NK-92 treated with Interleukin-12 subunit alpha and Interleukin-12 subunit beta, amount 100 ng/mL, for 24 hours (cell line): ENCODE data around the gene TNS1.

Source experiments
- DNase-seq: peaks from one replicate; lab custom pipeline; 2025; lab: John Stamatoyannopoulos, UW

TNS1 gene

GRCh38 chr2:217897816-217898806 is 104.7 kb downstream of the TNS1 start:
- no peak for DNase-seq

GRCh38 chr2:217897091-217897715 is 105.6 kb downstream of the TNS1 start:
- DNase-seq = no peak

DNA sequence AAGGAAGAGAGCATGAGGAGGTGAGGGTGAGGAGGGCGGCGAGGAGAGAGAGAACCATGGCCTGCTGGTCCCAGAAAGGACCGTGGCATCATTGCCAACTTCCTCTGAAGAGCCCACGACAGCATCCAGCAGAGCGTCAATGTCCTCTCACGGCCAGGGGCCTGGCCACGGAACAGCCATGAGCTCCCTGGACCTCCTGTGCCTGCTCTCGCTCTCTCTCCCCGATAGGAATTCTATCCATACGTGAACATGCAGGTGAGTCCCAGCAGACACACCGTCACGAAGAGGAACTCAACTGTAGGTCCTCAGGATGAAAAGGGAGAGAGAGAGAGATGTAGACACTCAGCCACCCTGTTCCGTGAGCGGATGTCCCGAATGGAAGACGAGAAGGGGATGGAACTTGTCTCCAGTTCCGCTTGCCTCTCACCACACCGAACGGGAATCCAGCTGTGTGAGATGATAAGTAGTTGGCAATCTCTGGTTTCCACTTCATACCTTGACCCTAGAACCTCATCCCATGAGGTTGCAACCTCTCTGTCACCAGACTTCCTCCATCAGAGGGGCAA is 107.6 kb downstream of the TNS1 start:
- DNase-seq = no peak

DNA sequence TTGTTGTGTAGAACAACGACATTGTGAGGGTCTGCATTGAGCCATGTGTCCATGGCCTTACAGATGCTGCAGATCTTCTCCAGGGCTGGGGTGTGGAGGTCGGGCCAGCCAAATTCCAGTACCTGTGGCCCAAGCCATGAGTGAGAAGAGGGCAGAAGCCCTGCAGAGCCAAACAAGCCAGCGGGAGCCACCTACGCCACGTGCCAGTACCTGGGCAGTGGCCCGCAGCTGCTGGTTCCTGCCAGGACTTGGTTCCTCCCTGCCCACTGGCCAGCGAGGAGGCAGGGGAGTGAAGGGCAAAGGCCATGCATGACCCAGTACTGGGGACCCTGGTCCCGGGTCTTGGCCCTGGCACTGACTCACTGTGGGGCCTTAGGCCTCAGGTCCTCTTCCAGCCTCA is 109.4 kb downstream of the TNS1 start:
- no peak for DNase-seq

DNA sequence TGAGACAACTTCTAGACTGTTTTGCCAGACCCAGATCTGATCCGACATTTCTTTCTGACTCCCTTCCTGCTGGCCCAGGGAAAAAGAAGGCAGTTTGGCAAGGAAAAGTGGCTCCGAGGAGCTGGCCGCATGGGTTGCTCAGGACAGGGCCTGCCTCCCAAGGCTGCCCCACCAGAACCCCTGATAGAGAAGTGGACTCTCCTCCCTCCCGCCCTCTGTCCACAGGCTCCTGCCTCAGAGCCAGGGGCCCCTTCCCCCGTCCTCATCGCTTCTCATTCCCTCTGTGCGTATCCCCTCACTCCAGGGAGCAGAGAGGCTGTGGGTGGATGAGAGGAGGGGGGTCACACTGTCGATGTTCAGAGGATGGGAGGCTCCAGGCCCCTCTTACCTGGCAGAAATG is 110.2 kb downstream of the TNS1 start:
- no peak for DNase-seq

DNA sequence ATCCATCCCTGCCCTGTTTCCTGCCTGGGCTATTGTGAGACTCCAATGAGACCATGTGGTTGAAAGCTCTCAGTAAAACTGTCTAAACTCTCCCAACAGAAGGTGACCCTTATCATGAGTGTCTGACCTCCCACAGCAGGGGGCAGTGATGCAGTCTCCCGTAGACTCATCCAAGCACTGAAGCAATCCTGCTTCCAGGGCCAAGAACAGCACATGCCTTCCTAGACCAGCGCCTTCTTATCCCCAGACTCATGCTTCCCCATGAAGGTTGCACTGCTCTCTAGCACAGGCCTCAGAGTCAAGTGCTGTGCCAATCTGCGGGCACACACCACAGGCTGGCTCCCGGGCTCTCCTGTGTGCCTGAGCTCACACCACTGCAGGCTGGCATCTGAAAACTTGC is 112.3 kb downstream of the TNS1 start:
- DNase-seq = no peak

GRCh38 chr2:217889656-217890055 is 113.1 kb downstream of the TNS1 start:
- DNase-seq = no peak

DNA sequence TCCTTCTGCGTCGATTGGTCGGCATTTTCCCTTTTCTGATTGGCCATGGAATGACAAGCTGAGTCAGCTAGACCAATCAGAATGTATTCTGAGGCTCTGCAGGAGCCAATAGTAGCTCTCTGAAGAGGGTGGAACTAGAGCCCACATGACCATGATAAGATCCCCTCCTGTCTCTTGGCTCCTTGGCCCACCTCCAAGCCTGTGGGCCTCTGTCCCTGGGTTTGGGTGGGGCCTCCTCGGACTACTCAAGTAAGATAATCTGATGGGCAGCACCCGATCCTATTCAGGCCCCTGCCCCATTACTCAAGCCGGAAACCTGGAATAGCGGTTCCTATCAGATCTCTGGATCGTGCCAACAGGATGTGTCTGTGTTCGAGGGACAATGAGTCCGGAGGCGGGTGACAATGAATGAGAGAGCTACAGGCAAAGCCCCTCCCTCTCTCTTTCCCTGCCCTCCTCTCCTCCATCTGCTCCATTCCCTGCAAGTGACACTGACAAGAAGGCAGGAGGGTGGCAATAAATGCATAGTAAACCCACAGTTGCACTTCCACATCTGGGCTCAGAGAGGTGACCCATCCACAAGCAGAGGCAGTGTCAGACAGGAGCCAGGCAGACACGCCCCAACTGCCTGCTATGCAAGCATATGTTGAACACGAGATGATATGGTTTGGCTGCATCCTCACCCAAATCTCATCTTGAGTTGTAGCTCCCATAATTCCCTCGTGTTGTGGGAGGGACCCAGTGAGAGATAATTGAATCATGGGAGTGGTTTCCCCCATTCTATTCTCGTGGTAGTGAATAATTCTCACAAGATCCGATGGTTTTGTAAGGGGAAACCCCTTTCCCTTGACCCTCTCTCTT is 114.7 kb downstream of the TNS1 start:
- no peak for DNase-seq

DNA sequence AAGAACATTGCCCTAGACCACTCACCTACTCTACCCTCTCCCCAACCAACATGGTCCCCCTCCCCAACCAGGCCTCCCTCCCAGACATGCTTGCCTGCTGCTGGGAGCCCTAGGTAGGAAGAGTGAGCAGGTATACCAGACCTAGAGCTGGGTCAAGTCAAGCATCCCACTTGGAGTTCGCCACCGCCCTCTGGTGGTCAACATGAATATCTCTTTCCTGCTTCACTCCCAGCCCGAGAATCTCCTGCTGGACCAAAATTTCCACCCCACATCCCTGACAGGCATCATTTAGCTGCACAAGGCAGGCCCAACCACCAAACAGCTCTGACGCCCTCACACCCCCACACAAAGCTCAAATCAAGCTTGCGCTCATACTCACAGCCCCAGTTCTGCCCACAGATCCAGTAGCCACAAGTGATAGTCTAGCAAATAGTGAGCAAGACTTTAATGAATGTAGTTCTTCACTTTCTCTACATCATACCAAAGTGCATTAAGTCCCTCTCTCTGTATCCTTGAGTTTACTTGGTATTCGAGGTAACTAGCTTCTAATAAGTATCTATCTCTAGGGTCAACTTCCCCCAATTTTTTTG is 116.0 kb downstream of the TNS1 start:
- DNase-seq = peak; percentile 35

DNA sequence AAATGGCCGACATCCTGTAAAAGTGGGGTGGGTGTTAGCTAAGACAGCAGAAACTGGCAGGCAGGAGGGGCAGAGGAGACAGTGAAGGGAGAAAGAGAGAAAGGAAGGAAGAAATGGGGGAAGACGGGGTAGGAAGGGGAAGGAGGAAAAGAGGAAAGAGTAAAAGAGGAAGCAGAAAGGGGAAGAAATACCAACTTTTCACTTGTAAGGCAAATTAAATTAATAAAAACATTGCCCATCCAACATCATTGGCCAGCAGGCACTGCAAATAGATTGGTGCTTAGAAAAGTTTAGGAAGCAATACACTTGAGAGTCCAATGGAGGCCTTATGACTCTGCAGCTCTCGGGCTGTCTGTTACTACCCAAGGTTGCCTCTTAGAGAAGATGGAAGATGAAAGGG is 116.7 kb downstream of the TNS1 start:
- DNase-seq = no peak

DNA sequence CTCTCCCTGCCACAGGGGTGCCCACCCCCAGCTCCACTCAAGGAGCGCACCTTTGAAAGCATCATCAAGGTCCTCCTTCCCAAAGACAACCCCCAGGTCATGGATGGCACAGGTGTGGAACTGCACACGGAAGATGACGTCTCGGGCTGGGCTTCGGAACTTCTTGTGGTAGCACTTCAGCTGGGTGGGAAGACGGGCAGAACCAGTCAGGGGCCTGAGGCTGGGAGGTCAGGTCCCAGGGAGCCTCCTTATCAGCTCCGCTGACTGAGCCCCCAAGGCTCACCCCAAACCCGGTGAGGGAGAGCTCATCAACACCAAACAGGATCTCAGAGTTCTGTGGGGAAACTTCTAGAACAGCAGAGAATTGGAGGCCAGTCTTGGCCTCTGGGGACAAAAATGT is 117.8 kb downstream of the TNS1 start:
- DNase-seq = no peak

GRCh38 chr2:217880891-217881290 is 121.9 kb downstream of the TNS1 start:
- no peak for DNase-seq

DNA sequence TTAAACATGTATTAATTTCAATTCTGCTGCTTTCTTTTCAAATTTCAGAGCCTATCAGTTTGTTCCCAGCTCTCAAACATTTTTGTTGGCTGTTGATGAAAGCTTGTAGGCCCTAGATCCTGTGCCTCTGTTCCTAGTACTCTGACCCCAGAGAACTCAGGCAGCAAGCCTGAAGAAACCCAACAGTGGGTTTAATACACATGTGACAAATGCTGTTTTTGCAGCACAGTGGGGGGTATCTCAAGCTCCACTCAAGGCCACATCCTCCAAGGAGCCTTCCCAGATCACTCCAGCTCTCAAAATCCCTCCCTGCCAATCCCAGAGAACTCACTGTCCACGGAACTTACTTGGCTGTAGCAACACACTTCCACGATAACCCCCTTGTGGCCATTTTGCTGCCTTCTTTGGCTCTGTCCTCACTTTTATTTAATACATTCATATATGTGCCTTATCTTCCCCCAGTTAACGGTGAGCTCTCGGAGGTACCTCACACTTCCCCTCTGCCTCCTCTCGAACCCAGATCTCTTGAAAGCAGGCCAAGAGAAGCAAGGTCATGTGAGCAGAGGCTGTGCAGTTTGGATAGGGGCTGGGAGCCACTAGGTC is 122.4 kb downstream of the TNS1 start:
- no peak for DNase-seq

DNA sequence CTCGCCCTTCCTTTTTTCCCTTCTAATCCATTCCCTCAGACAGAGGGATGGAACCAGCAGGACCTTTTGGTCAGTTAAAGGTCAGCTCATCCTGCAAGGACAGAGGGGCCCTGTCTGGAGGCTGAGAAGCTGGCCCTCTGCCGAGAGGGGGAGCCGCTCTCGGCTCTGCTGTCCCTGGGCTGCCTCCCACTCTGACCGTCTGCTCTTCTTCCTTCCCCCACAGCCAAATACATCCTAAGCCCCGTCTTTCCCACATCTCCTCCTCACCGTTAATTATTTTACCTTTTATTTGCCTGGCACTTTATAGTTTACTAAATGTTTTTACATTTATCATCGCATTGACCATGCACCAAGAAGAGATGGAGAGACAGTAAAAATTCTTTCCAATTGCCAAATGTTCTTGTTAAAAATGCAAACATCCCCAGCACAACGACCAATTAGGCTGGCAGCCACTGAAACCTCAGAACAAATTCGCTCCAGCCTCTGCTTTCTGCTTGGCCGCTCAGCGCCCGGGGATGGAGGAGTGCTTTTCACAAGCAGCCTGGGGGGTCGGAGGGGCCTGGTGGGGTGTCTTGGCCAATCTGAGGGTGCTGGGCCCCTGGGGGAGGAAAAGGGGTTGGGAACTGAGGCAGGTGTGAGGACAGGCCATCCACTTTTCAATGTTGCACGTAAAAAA is 123.7 kb downstream of the TNS1 start:
- no peak for DNase-seq

GRCh38 chr2:217877866-217878265 is 124.9 kb downstream of the TNS1 start:
- DNase-seq = no peak

GRCh38 chr2:217876253-217876570 is 126.6 kb downstream of the TNS1 start:
- DNase-seq = no peak

GRCh38 chr2:217875556-217876252 is 127.1 kb downstream of the TNS1 start:
- DNase-seq = no peak

DNA sequence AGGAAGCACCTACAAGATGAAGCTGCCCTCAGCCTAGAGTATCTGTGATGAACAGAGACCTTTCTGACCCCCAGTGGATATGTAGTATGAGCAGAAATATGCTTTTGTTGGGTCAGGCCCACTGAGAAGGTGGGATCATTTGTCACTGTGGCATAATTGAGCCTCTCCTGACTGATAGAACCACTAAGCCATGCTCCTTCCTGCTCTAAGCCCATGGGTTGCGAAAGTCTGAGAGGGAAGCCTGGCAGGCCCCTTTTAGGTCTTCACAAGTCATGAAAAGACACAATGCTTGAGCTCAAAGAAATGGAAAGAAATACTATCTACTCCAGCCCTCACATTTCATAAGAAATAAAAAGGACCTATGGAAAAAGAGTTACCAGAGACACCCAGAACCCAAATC is 127.7 kb downstream of the TNS1 start:
- DNase-seq = no peak

DNA sequence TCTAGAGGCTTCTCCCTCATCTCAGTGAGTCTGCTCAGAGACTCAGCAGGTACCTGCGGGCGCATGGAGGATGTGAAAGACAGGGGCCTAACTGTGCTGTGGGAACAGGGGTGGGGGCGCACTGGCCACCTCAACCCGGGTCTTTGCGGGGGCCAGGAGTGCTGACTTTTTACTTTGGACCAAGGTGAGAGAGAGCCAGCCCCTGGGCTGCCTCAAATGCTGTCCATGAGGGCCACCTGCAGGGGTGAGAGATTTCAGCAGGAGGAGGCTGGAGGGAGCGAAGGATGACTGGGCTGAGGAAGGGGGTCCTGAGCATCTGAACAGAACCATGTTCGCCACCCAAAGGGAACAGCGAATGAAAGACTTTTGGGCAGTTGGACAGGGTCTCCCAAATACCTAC is 129.4 kb downstream of the TNS1 start:
- DNase-seq = no peak

- no peak for DNase-seq
Measured at GRCh38 chr2:217872319-217872718, 130.5 kb downstream of the TNS1 start.
